A549 (cell line): ENCODE measurements around the gene TANGO2. TPM values are rescaled to one million over a fixed set of nuclear protein-coding genes. Genes with fewer than 3 reads are reported as not detected.
A peak's percentile ranks its signal among the peaks of the same experiment; 100 is the strongest.

Experiments
- ATAC-seq, 2 experiments: fragments of 200-7000 bp in 1 of 2; fragments of >200 bp in 1 of 2; cut with Nextera tagmentation in 1 of 2; cut with Tn5 transposase in 1 of 2; 3 replicates each; pipeline versions ENCODE4 v1.8.0 to v1.9.1; 2018 to 2020; ENCODE audit warnings: mild to moderate bottlenecking in 1 of 2, moderate library complexity in 1 of 2
- CTCF ChIA-PET: fragments of 300-600 bp; sonication (Branson Sonifier 250); formaldehyde crosslinking; extraction: SDS; loops from one replicate; lab custom pipeline; 2021; ENCODE audit warnings: antibody characterized with exemption, inconsistent platforms; lab: Yijun Ruan, JAX
- POLR2A ChIA-PET: fragments of 350-600 bp; formaldehyde crosslinking; extraction: SDS; loops from one replicate; lab custom pipeline; 2021; ENCODE audit warnings: antibody characterized with exemption, inconsistent platforms; lab: Yijun Ruan, JAX
- DNase-seq, 2 experiments: peaks; one replicate each; pipeline versions ENCODE4 v3.0.0 to v3.0.0-alpha.2; 2011 to 2016; ENCODE audit warnings: low read depth in 1 of 2, low spot score in 1 of 2
- FAIRE-seq: peaks from 2 replicates; lab custom pipeline; 2011; peaks lifted over from hg19 to GRCh38; lab: Jason Lieb, UNC
- H3K27ac ChIP-seq, 2 experiments: fragments of >200 bp; sonication (Bioruptor Twin); formaldehyde crosslinking; 3 replicates each; pipeline ENCODE4 v1.5.1; 2016 to 2017
- H3K4me1 ChIP-seq: fragments of >200 bp; sonication (Bioruptor Twin); formaldehyde crosslinking; 3 replicates; pipeline ENCODE4 v1.6.1; 2016
- H3K4me2 ChIP-seq: fragments of >200 bp; sonication (Bioruptor Twin); formaldehyde crosslinking; 3 replicates; pipeline ENCODE4 v1.6.1; 2016
- H3K4me3 ChIP-seq: fragments of >200 bp; sonication (Bioruptor Twin); formaldehyde crosslinking; 3 replicates; pipeline ENCODE4 v1.5.1; 2016
- H3K9me3 ChIP-seq: fragments of >200 bp; sonication (Bioruptor Twin); formaldehyde crosslinking; 3 replicates; pipeline ENCODE4 v1.6.1; 2016
- BHLHE40 ChIP-seq: IDR thresholded peaks from 2 replicates; pipeline ENCODE4 v1.6.1; 2012; ENCODE audit warnings: low read depth, low read length, inconsistent platforms
- CBX2 ChIP-seq: fragments of 200-600 bp; sonication (generic); IDR thresholded peaks from 2 replicates; pipeline ENCODE4 v1.6.1; 2016; ENCODE audit warnings: low read depth, mild to moderate bottlenecking, borderline replicate concordance
- CBX8 ChIP-seq: fragments of 200-600 bp; sonication (generic); IDR thresholded peaks from 2 replicates; pipeline ENCODE4 v1.6.1; 2016
- CHD2 ChIP-seq: fragments of 150-350 bp; IDR thresholded peaks from 2 replicates; pipeline ENCODE4 v1.6.1; 2014; ENCODE audit warnings: low read length; ENCODE audit not compliant: partially characterized antibody
- EHF ChIP-seq: fragments of 250-450 bp; sonication (Bioruptor Pico); IDR thresholded peaks from 2 replicates; pipeline ENCODE4 v1.5.0; 2020; ENCODE audit warnings: mild to moderate bottlenecking
- EHMT2 ChIP-seq: fragments of 200-600 bp; sonication (generic); IDR thresholded peaks from 2 replicates; pipeline ENCODE4 v1.6.1; 2016; ENCODE audit warnings: antibody characterized with exemption, low read depth, mild to moderate bottlenecking, moderate library complexity
- HES2 ChIP-seq: fragments of >200 bp; sonication (Bioruptor Twin); formaldehyde crosslinking; IDR thresholded peaks from 2 replicates; pipeline ENCODE4 v1.6.1; 2016
- HEYL ChIP-seq: fragments of 250-450 bp; sonication (Bioruptor Pico); IDR thresholded peaks from 2 replicates; pipeline ENCODE4 v1.8.0; 2021; ENCODE audit warnings: mild to moderate bottlenecking, moderate library complexity
- HOXA7 ChIP-seq: fragments of 250-450 bp; sonication (Bioruptor Pico); IDR thresholded peaks from 2 replicates; pipeline ENCODE4 v1.5.0; 2020; ENCODE audit warnings: mild to moderate bottlenecking, moderate library complexity
- HOXB13 ChIP-seq: fragments of 250-450 bp; sonication (Bioruptor Pico); IDR thresholded peaks from 2 replicates; pipeline ENCODE4 v1.5.0; 2020; ENCODE audit warnings: low read depth, mild to moderate bottlenecking, moderate library complexity
- HOXB5 ChIP-seq: fragments of 250-450 bp; sonication (Bioruptor Pico); IDR thresholded peaks from 2 replicates; pipeline ENCODE4 v1.5.0; 2020; ENCODE audit warnings: mild to moderate bottlenecking, moderate library complexity
- JUNB ChIP-seq: fragments of >200 bp; sonication (Bioruptor Twin); formaldehyde crosslinking; IDR thresholded peaks from 2 replicates; pipeline ENCODE4 v1.6.1; 2016
- KDM1A ChIP-seq: fragments of 200-600 bp; sonication (generic); IDR thresholded peaks from 2 replicates; pipeline ENCODE4 v1.6.1; 2016; ENCODE audit warnings: low read depth, mild to moderate bottlenecking
- MAFK ChIP-seq: fragments of 450-650 bp; IDR thresholded peaks from 2 replicates; pipeline ENCODE4 v1.6.1; 2014; ENCODE audit not compliant: partially characterized antibody
- NFE2L2 ChIP-seq: fragments of 150-350 bp; conservative IDR thresholded peaks from 2 replicates; pipeline ENCODE4 v1.6.1; 2014; ENCODE audit warnings: low read length
- RARB ChIP-seq: fragments of 250-450 bp; sonication (Bioruptor Pico); IDR thresholded peaks from 2 replicates; pipeline ENCODE4 v1.8.0; 2021; ENCODE audit warnings: mild to moderate bottlenecking, moderate library complexity
- SMC3 ChIP-seq: fragments of >200 bp; sonication (Bioruptor Twin); formaldehyde crosslinking; IDR thresholded peaks from 3 replicates; pipeline ENCODE4 v1.6.1; 2018; ENCODE audit warnings: inconsistent platforms
- ZNF302 ChIP-seq: fragments of 250-450 bp; sonication (Bioruptor Pico); IDR thresholded peaks from 2 replicates; pipeline ENCODE4 v1.9.0; 2021; ENCODE audit warnings: inconsistent platforms, mild to moderate bottlenecking, moderate library complexity
- WGBS: methylation state at CpG from one replicate; pipeline ENCODE4 v1.1.6; 2017; ENCODE audit errors: missing lambda C conversion rate; 5-methylcytosine and 5-hydroxymethylcytosine counted together
- polyA plus RNA-seq, 4 experiments: library from polyadenylated mRNA; depleted of rRNA in 3 of 4; stranded (reverse); fragments of >200 nt; fragmentation: RNase III in 1 of 4; extraction: RNeasy Plus Mini Kit Qiagen cat#74134 plus additional on column Dnase treatment in 1 of 4; gene quantifications; 2 replicates in 3 of 4; 3 replicates in 1 of 4; pipeline ENCODE4 v1.2.3, GENCODE V29; 2011 to 2017
- TF ChIP-seq, protein P1 (sequence below): fragments of >200 bp; sonication (Bioruptor Twin); formaldehyde crosslinking; IDR thresholded peaks from 3 replicates; pipeline ENCODE4 v1.5.1; 2016
- TF ChIP-seq, protein P2 (sequence below): IDR thresholded peaks from 2 replicates; pipeline ENCODE4 v1.6.1; 2012
- TF ChIP-seq, protein P3 (sequence below): fragments of 150-350 bp; IDR thresholded peaks from 2 replicates; pipeline ENCODE4 v1.6.1; 2014; ENCODE audit warnings: low read depth, mild to moderate bottlenecking, low read length

The TANGO2 gene
- polyA plus RNA-seq, 2 of the 4 experiments (the other 2 are of a cell fraction): 13.2 to 13.8 TPM

- ATAC-seq (peak; percentile 60 to 66; a peak in 4 of 6 replicates), DNase-seq (no peak), FAIRE-seq (no peak)
- H3K4me2 ChIP-seq: no peak overlapping the region
- 96% methylated on average over 11 of the region's 12 CpGs for WGBS
- H3K4me1 ChIP-seq: no peaks in the 10 kb centered on the region
- H3K4me3 ChIP-seq: no peak overlapping the region
- H3K9me3 ChIP-seq: no peaks in the 10 kb centered on the region
- ChIA-PET POLR2A (interaction anchor here (0.7 kb wide), 1 partner anchor 124 kb away, joined by 6 read pairs; no protein-coding TSS in a partner anchor), CTCF (interaction anchor here (2.1 kb wide), 1 partner anchor 9 kb away, joined by 11 read pairs; no protein-coding TSS in a partner anchor)
- H3K27ac ChIP-seq: no peak overlapping the region
- TF ChIP-seq EHF (no peak), EHMT2 (no peak), HOXB13 (CRISPR knock-in tag) (no peak), KDM1A (no peak), MAFK (no peak), CBX2 (no peak), HES2 (no peak), CBX8 (no peak)
- TF ChIP-seq, protein P1, sequence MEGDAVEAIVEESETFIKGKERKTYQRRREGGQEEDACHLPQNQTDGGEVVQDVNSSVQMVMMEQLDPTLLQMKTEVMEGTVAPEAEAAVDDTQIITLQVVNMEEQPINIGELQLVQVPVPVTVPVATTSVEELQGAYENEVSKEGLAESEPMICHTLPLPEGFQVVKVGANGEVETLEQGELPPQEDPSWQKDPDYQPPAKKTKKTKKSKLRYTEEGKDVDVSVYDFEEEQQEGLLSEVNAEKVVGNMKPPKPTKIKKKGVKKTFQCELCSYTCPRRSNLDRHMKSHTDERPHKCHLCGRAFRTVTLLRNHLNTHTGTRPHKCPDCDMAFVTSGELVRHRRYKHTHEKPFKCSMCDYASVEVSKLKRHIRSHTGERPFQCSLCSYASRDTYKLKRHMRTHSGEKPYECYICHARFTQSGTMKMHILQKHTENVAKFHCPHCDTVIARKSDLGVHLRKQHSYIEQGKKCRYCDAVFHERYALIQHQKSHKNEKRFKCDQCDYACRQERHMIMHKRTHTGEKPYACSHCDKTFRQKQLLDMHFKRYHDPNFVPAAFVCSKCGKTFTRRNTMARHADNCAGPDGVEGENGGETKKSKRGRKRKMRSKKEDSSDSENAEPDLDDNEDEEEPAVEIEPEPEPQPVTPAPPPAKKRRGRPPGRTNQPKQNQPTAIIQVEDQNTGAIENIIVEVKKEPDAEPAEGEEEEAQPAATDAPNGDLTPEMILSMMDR: no peak
- TF ChIP-seq, all 56 proteins: peak for 0
Measured at GRCh38 chr22:20102203-20102780, 81.4 kb downstream of the TANGO2 start.

DNA sequence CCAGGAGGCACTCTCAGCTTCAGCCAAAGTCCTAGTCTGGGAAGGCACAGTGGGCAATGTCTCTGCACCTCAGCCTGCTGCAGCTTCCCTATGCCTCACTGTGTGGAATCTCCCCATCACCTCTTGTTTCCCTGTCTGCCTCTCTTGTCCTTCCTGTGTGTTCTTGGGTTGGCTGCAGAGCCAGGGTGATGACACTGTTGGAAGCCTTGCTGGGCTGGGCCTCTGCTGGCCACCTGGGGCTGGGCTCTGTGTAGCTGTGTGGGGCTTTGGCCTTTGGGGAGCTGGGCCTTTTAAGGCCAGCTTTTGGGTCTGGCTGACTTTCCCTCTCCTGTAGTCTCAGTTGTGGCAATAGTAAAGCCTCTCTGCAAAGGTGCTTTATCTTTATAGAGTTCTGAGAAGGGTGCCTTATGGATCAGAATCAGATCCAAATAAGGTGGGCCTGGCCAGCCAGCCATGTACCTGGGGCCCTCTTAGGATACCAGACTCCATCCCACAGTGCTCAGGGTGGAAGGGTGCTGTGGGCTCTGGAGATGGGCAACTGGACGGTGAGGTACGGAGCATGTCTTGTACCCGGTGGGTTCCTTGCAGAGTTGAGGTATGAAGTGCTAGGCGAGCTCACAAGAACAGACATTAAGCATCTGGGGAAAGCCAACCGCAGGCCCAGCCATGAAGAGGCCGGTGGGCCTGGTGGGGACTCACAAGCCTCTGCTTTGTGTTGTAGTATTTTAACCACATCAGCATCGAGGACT lies 84.7 kb downstream of the TANGO2 start:
- no peak overlapping the region for H3K4me3 ChIP-seq
- WGBS: 89% methylated on average over 7 of the region's 7 CpGs
- no peak for FAIRE-seq

DNA sequence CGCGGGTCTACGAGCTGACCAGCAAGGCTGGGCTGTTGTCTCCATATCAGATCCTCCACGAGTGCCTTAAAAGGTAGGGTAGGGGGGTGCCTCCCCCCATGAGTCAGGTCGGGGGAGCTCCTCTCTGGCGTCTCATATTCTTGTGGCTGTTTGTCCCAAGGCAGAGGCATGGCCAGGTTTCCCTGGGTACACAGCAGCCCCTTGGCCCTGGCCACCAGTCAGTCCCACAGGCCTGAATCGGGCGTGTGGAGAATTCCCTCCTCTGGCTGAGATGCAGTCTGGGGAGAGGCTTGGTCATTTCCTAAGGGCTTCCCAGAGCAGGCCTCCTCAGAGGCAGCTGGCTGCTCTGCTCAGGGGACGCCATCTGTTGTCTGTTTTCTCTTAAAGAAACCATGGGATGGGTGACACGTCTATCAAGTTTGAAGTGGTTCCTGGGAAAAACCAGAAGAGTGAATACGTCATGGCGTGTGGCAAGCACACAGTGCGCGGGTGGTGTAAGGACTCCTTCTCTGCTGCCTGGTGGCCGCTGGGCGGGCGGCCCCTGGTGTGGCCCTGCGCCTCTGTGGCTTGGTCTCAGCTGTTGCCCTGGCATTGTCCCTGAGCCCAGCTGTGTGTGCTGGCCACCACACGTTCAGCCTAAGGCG lies 85.4 kb downstream of the TANGO2 start:
- no peaks in the 10 kb centered on the region for H3K9me3 ChIP-seq
- 95% methylated on average over 16 of the region's 20 CpGs for WGBS
- ChIA-PET CTCF (interaction anchor here (1.3 kb wide), 1 partner anchor 136 kb away, joined by 3 read pairs; no protein-coding TSS in a partner anchor), POLR2A (no interaction called here)
- DNase-seq (no peak), FAIRE-seq (no peak), ATAC-seq (no peak)
- no peaks in the 10 kb centered on the region for H3K4me1 ChIP-seq
- TF ChIP-seq HEYL: no peak
- TF ChIP-seq, protein P2, sequence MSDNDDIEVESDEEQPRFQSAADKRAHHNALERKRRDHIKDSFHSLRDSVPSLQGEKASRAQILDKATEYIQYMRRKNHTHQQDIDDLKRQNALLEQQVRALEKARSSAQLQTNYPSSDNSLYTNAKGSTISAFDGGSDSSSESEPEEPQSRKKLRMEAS: no peak
- TF ChIP-seq HOXB13 (CRISPR knock-in tag): no peak
- TF ChIP-seq CHD2: no peak
- no peak for TF ChIP-seq BHLHE40
- H3K27ac ChIP-seq: no peak overlapping the region
- H3K4me2 ChIP-seq: no peak overlapping the region
- no peak overlapping the region for H3K4me3 ChIP-seq

More for the DNA sequence above, 84.7 kb downstream of the TANGO2 start:
- ChIA-PET POLR2A (no interaction called here), CTCF (interaction anchor here (0.7 kb wide), 1 partner anchor 137 kb away, joined by 3 read pairs; no protein-coding TSS in a partner anchor)
- Histone ChIP-seq H3K4me1 (no peaks in the 10 kb centered on the region), H3K9me3 (no peaks in the 10 kb centered on the region)
- TF ChIP-seq HOXA7 (no peak), RARB (CRISPR knock-in tag) (no peak), NFE2L2 (no peak), SMC3 (no peak), ZNF302 (no peak), JUNB (no peak), HOXB5 (CRISPR knock-in tag) (no peak)
- TF ChIP-seq, protein P2: no peak
- TF ChIP-seq, protein P3, sequence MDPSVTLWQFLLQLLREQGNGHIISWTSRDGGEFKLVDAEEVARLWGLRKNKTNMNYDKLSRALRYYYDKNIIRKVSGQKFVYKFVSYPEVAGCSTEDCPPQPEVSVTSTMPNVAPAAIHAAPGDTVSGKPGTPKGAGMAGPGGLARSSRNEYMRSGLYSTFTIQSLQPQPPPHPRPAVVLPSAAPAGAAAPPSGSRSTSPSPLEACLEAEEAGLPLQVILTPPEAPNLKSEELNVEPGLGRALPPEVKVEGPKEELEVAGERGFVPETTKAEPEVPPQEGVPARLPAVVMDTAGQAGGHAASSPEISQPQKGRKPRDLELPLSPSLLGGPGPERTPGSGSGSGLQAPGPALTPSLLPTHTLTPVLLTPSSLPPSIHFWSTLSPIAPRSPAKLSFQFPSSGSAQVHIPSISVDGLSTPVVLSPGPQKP: no peak
- TF ChIP-seq, all 56 proteins: peak for 0
- Histone ChIP-seq H3K4me2 (no peak overlapping the region), H3K27ac (no peak overlapping the region)
- DNase-seq: no peak
- ATAC-seq: no peak
